Measurements from ENCODE around the gene LRCH1.

The LRCH1 gene

GRCh38 chr13:46621133-46621532 lies 68.2 kb downstream of the LRCH1 start:
- no peak overlapping the region for H3K4me3 ChIP-seq (replicated peaks in 1 of 2; ENCODE audit: low read depth in 2 of 2, low read length in 2 of 2)
- no peak for TF ChIP-seq CTCF (IDR thresholded peaks at IDR 0.05; ENCODE audit: low read depth, low read length)
- no peak for DNase-seq (ENCODE audit: low read depth in 2 of 2)

GRCh38 chr13:46621792-46622629 lies 69.0 kb downstream of the LRCH1 start:
- no peak for TF ChIP-seq CTCF (IDR thresholded peaks at IDR 0.05; ENCODE audit: low read depth, low read length)
- DNase-seq (ENCODE audit: low read depth in 2 of 2), result no peak
- H3K4me3 ChIP-seq (replicated peaks in 1 of 2; ENCODE audit: low read depth in 2 of 2, low read length in 2 of 2), result no peak overlapping the region

- no peak overlapping the region for H3K4me3 ChIP-seq (replicated peaks in 1 of 2; ENCODE audit: low read depth in 2 of 2, low read length in 2 of 2)
- DNase-seq (ENCODE audit: low read depth in 2 of 2), result peak; percentile 82 to 88
- TF ChIP-seq CTCF (IDR thresholded peaks at IDR 0.05; ENCODE audit: low read depth, low read length), result no peak
These were observed 69.8 kb downstream of the LRCH1 start for GRCh38 chr13:46622630-46623256.

GRCh38 chr13:46624353-46624752 lies 71.4 kb downstream of the LRCH1 start:
- H3K4me3 ChIP-seq (replicated peaks in 1 of 2; ENCODE audit: low read depth in 2 of 2, low read length in 2 of 2), result no peak overlapping the region
- no peak for TF ChIP-seq CTCF (IDR thresholded peaks at IDR 0.05; ENCODE audit: low read depth, low read length)
- no peak for DNase-seq (ENCODE audit: low read depth in 2 of 2)

GRCh38 chr13:46624821-46625220 lies 71.9 kb downstream of the LRCH1 start:
- no peak for DNase-seq (ENCODE audit: low read depth in 2 of 2)
- no peak for TF ChIP-seq CTCF (IDR thresholded peaks at IDR 0.05; ENCODE audit: low read depth, low read length)
- no peak overlapping the region for H3K4me3 ChIP-seq (replicated peaks in 1 of 2; ENCODE audit: low read depth in 2 of 2, low read length in 2 of 2)

GRCh38 chr13:46627462-46627861 lies 74.5 kb downstream of the LRCH1 start:
- no peak for DNase-seq (ENCODE audit: low read depth in 2 of 2)
- TF ChIP-seq CTCF (IDR thresholded peaks at IDR 0.05; ENCODE audit: low read depth, low read length), result no peak
- H3K4me3 ChIP-seq (replicated peaks in 1 of 2; ENCODE audit: low read depth in 2 of 2, low read length in 2 of 2), result no peak overlapping the region

Measured in cardiac fibroblast (primary cell).